HG03571 (cell line): ENCODE data around the gene SSC4D.
A peak's percentile ranks its signal among the peaks of the same experiment; 100 is the strongest.
"Not testable (repeated sequence)": the region's sequence is repeated elsewhere in the genome, so short reads cannot be mapped to it uniquely, and the experiment has no call there.

Experiments used
- ATAC-seq: cut with Tn5 transposase; IDR thresholded peaks from one replicate; pipeline ENCODE4 v1.9.1; 2021; ENCODE audit not compliant: unreplicated experiment

The SSC4D gene

GRCh38 chr7:76423666-76424412 lies 14.3 kb upstream of the SSC4D start:
- ATAC-seq = no peak

GRCh38 chr7:76421097-76421496 lies 11.6 kb upstream of the SSC4D start:
- not testable (repeated sequence) for ATAC-seq

DNA sequence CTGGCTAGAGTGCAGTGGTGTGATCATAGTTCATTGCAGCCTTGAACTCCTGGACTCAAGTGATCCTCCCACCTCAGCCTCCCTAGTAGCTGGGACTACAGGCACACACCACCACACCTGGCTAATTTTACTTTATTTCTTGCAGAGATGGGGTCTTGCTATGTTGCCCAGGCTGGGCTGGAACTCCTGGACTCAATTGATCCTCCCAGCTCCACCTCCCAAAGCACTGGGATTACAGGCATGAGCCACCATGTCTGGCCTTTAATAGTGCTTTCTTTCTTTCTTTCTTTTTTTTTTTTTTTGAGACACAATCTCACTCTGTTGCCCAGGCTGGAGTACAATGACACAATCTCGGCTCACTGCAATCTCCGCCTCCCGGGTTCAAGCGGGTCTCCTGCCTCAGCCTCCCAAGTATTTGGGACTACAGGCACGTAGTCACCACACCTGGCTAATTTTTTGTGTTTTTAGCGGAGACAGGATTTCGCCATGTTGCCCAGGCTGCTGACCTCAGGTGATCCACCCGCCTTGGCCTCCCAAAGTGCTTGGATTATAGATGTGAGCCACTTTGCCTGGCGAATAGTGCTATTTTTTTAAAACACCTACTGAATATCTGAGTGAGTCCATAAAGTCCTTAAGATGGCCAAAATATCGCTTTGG lies 8.3 kb upstream of the SSC4D start:
- not testable (repeated sequence) for ATAC-seq

DNA sequence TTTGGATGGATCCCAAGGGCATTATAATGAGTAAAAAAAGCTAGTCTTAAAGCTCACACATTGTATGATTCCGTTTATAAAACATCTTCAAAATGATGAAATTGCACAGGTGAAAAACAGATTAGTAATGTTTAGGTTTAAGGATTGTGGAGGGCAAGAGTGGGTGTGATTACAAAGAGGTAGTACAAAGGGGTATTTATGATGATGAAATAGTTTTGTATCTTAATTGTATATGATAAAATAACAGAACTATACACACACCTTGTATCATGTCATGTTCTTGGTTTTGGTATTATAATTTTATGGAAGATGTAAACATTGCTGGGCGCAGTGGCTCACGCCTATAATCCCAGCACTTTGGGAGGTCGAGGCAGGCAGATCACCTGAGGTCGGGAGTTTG lies 2.8 kb upstream of the SSC4D start:
- ATAC-seq = no peak

DNA sequence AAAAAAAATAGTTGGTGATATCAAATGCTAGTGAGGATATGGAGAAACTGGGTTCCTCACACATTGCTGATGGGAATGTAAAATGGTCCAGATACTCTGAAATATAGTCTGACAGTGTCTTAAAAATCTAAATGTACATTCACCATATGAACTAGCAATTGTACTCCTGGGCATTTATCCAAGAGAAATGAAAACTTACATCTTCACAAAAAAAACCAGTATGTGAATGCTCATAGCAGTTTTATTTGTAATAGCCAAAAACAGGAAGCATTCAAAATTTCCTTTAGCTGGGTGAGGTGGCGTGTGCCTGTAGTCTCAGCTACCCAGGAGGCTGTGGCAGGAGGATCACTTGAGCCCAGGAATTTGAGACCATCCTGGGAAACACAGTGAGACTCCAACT lies 2.1 kb upstream of the SSC4D start:
- ATAC-seq = no peak

GRCh38 chr7:76408121-76408560 lies 1.4 kb downstream of the SSC4D start:
- no peak for ATAC-seq

- no peak for ATAC-seq
Measured at GRCh38 chr7:76407718-76408117, 1.8 kb downstream of the SSC4D start.

GRCh38 chr7:76405738-76406137 lies 3.8 kb downstream of the SSC4D start:
- no peak for ATAC-seq

DNA sequence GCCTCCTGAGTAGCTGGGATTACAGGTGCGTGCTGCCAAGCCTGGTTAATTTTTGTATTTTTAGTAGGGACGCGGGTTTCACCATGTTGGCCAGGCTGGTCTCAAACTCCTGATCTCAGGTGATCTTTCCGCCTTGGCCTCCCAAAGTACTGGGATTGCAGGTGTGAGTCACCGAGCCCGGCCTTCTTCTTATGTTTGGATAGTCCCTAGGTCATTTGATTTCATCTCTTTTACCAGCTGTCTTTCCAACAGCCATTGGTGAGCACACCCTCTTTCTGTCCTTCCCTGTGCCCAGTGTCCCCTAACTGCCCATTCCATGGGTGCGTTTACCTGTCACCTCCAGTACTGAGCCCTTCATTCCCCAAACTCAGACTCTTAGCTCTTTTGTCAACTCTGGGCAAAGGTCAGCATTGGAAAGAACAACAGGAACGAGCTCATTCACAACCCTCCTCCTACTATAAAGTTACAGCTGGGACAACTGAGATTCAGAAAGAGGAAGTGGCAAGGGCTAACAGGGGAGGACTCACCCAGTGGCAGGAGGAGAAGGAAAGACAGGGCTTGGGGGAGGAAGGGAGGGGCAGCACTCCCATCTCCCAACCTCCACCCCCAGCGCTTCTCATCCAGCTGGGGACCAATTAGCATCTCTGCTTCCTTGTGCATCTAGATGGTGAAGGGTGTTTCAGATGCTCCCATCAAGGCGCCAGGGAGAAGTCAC lies 5.6 kb downstream of the SSC4D start:
- no peak for ATAC-seq

- ATAC-seq = not testable (repeated sequence)
Measured at GRCh38 chr7:76403097-76403496, 6.4 kb downstream of the SSC4D start.

DNA sequence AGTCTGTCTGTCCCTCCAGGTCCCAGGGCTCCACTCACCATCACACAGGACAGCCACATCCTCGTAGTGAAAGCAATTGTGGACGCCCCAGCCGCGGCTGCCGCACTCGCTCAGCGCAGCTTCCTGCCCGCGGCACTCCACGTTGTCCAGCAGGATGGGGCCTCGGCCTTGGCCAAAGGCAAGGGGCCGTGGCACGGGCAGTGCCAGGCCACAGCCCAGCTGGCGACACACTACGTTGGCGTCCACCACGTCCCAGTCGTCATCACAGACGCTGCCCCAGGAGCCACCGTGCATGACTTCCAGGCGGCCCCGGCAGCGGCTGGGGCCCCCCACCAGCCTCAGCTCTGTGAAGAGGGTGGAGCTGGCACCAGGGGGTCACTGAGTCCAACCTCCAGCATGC lies 9.2 kb downstream of the SSC4D start:
- ATAC-seq = no peak

DNA sequence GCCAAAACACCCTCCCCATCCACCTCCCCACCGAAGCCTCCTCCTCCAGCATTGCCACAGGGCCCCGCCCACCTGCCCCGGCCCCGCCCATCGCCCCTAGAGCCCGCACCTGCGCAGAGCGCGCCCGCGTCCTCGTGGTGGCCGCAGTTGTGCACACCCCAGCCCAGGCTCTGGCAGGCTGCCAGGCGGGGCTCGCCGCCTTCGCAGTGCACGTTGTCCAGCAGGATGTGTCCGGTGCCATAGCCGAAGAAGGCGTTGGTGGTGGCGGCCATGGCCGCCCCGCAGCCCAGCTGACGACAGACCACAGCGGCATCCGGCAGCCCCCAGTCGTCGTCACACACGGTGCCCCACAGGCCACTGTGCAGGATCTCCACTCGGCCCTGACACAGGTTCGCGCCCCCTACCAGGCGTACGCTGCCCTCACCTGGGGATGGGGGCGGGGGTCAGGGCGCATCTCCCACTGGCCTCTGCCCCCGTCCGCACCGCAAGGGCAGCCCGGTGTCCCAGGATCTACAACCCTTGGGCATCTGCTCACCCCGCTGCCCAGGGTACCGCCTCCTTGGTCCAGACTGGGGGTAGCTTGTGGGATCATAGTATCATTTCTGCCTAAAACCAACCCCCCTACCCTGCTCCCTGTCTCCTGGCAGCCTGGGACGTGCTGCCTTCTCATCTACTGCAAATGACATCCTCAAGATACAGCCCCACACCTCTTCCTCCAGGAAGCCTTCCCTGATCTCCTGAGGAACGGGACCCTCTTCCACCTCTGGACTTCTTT lies 11.9 kb downstream of the SSC4D start:
- ATAC-seq = no peak

- no peak for ATAC-seq
Measured at GRCh38 chr7:76396864-76397263, 12.6 kb downstream of the SSC4D start.

DNA sequence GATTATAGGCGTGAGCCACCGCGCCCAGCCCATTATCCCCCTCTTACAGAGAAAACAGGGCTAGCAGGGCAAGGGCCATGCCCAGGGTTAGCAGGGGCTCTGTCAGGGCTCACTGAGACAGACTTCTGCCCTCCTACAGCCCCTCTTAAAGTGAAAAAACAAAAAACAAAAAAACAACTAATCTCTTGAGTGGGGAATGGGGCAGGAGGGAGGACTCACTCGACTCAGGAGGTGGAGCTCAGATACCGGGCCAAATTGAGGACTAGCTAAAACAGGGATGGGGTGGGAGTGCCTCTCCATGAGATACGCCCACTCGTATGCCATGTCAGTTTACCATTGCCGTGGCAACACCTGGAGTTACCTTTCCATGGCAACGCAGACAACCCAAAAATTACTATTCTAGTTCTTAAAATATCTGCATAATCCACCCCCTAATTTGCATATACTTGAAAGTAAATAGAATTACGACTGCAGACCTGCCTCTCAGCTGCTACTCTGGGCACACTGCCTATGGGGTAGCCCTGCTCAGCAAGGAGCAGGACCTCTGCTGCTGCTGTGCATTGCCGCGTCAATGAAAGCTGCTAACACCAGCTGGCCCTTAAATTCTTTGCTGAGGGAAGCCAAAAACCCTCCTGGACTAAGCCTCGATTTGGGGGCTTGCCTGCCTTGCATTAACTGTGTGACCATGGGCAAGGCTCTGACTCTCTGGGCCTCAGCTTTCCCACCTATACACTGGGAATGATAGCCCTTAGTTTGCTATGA lies 13.4 kb downstream of the SSC4D start:
- ATAC-seq = no peak

DNA sequence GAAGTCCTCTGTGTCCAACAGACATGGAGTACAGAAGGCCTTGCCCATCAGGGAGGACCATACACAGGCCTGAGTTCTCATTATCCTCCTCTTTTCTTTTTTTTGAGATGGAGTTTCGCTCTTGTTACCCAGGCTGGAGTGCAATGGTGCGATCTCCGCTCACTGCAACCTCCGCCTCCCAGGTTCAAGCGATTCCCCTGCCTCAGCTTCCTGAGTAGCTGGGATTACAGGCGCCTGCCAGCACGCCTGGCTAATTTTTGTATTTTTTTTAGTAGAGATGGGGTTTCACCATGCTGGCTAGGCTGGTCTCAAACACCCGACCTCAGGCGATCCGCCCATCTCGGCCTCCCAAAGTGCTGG lies 13.9 kb downstream of the SSC4D start:
- ATAC-seq = not testable (repeated sequence)

GRCh38 chr7:76394957-76395356 lies 14.5 kb downstream of the SSC4D start:
- no peak for ATAC-seq

- peak; percentile 72 for ATAC-seq
Measured at GRCh38 chr7:76393116-76394031, 16.1 kb downstream of the SSC4D start.

DNA sequence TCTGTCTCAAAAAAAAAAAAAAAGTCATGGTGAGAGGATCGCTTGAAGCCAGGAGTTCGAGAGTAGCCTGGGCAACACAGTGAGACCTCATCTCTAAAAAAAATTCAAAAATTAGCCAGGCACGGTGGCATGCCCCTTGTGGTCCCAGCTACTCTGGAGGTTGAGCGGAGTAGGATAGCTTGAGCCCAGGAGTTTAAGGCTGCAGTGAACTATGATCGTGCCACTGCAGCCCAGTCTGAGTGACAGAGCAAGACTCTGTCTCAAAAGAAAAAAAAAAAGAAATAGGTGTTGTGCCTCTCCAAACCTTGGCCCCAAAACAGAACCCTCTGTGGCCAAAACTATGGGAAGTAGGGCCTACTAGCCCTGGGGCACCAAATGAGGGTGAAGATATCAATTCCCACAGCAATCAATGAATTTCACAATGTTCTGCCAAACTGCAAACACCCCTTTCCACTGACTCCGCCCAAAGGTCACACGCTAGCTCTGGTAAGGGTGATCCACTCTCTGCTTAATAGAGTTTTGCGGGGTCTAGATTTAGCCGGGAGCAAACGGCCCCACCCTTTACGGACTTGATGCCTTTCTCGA lies 16.9 kb downstream of the SSC4D start:
- ATAC-seq = no peak

- no peak for ATAC-seq
Measured at GRCh38 chr7:76390092-76390491, 19.4 kb downstream of the SSC4D start.
